Astrocyte of the hippocampus (primary cell): ENCODE data around the gene TP53AIP1.
"Not testable (repeated sequence)": the region's sequence is repeated elsewhere in the genome, so short reads cannot be mapped to it uniquely, and the experiment has no call there.

Experiments used
- DNase-seq: peaks from one replicate; pipeline ENCODE4 v3.0.0; 2011; ENCODE audit warnings: low read depth, low spot score

Gene TP53AIP1

GRCh38 chr11:128926000-128926399 lies 16.7 kb downstream of the TP53AIP1 start:
- DNase-seq, result no peak

GRCh38 chr11:128925250-128925600 lies 17.4 kb downstream of the TP53AIP1 start:
- no peak for DNase-seq

GRCh38 chr11:128924510-128925249 lies 18.0 kb downstream of the TP53AIP1 start:
- no peak for DNase-seq

GRCh38 chr11:128924104-128924503 lies 18.6 kb downstream of the TP53AIP1 start:
- no peak for DNase-seq

GRCh38 chr11:128921793-128922192 lies 20.9 kb downstream of the TP53AIP1 start:
- no peak for DNase-seq

GRCh38 chr11:128920666-128921065 lies 22.0 kb downstream of the TP53AIP1 start:
- DNase-seq, result no peak

GRCh38 chr11:128919635-128920034 lies 23.0 kb downstream of the TP53AIP1 start:
- not testable (repeated sequence) for DNase-seq

- DNase-seq, result no peak
These were observed 23.5 kb downstream of the TP53AIP1 start for GRCh38 chr11:128919216-128919615.

GRCh38 chr11:128917144-128917724 lies 25.4 kb downstream of the TP53AIP1 start:
- DNase-seq, result no peak

GRCh38 chr11:128916681-128917080 lies 26.0 kb downstream of the TP53AIP1 start:
- DNase-seq, result no peak

GRCh38 chr11:128916037-128916572 lies 26.6 kb downstream of the TP53AIP1 start:
- DNase-seq, result no peak

GRCh38 chr11:128915149-128915521 lies 27.5 kb downstream of the TP53AIP1 start:
- no peak for DNase-seq

- no peak for DNase-seq
These were observed 28.2 kb downstream of the TP53AIP1 start for GRCh38 chr11:128914216-128915148.

GRCh38 chr11:128913806-128914205 lies 28.9 kb downstream of the TP53AIP1 start:
- DNase-seq, result no peak

GRCh38 chr11:128911701-128912100 lies 31.0 kb downstream of the TP53AIP1 start:
- DNase-seq, result no peak

GRCh38 chr11:128911239-128911638 lies 31.4 kb downstream of the TP53AIP1 start:
- no peak for DNase-seq

GRCh38 chr11:128910576-128910975 lies 32.1 kb downstream of the TP53AIP1 start:
- DNase-seq, result no peak

GRCh38 chr11:128909438-128910125 lies 33.1 kb downstream of the TP53AIP1 start:
- no peak for DNase-seq

- DNase-seq, result peak; percentile 69
These were observed 34.1 kb downstream of the TP53AIP1 start for GRCh38 chr11:128908391-128909246.

GRCh38 chr11:128907585-128907984 lies 35.1 kb downstream of the TP53AIP1 start:
- DNase-seq, result no peak
